GM21515 (cell line): Measurements from ENCODE around the gene SLC45A3.
"Not testable (repeated sequence)": the region's sequence is repeated elsewhere in the genome, so short reads cannot be mapped to it uniquely, and the experiment has no call there.

Experiments
- ATAC-seq: cut with Tn5 transposase; IDR thresholded peaks from one replicate; pipeline ENCODE4 v1.9.1; 2021; ENCODE audit not compliant: unreplicated experiment

The SLC45A3 gene, protein sequence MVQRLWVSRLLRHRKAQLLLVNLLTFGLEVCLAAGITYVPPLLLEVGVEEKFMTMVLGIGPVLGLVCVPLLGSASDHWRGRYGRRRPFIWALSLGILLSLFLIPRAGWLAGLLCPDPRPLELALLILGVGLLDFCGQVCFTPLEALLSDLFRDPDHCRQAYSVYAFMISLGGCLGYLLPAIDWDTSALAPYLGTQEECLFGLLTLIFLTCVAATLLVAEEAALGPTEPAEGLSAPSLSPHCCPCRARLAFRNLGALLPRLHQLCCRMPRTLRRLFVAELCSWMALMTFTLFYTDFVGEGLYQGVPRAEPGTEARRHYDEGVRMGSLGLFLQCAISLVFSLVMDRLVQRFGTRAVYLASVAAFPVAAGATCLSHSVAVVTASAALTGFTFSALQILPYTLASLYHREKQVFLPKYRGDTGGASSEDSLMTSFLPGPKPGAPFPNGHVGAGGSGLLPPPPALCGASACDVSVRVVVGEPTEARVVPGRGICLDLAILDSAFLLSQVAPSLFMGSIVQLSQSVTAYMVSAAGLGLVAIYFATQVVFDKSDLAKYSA

GRCh38 chr1:205680073-205680851, at the start of gene SLC45A3:
SLC45A3 (minus strand) TSS chr1:205680509; CDS start chr1:205664656, 15,853 bp downstream.
- ATAC-seq, result no peak

- no peak for ATAC-seq
Measured at GRCh38 chr1:205726619-205727125, 46.4 kb upstream of the SLC45A3 start.

DNA sequence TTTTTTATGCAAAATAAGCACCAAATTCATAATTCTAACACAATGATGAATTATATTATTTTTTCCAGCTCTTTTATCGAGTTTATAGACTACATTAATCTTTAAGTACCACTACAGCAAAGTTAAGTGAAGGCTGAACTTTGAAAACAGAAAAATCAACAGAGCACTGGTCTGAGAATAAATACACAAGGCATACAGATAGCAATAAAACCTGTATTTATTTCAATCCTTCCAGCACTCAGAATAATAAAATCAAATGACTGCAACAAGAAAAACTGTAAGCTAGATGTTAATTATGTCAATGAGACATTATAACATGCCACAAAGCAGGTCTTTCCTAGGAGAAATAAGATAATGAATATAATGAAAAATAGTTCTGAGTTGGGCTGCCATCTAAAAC, 45.2 kb upstream of the SLC45A3 start:
- no peak for ATAC-seq

DNA sequence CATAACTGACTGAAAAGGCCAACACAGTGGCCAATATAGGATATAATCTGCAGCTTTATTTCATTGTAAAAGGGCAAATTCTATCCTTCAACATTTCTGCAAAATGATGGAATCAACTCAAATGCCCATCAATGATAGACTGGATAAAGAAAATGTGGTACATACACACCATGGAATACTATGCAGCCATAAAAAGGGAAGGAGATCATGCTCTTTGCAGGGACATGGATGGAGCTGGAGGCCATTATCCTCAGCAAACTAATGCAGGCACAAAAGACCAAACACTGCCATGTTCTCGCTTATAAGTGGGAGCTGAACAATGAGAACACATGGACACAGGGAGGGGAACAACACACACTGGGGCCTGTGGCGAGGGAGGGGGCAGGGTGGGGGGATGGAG, 40.4 kb upstream of the SLC45A3 start:
- not testable (repeated sequence) for ATAC-seq

- ATAC-seq, result no peak
Measured at GRCh38 chr1:205719762-205720161, 39.5 kb upstream of the SLC45A3 start.

DNA sequence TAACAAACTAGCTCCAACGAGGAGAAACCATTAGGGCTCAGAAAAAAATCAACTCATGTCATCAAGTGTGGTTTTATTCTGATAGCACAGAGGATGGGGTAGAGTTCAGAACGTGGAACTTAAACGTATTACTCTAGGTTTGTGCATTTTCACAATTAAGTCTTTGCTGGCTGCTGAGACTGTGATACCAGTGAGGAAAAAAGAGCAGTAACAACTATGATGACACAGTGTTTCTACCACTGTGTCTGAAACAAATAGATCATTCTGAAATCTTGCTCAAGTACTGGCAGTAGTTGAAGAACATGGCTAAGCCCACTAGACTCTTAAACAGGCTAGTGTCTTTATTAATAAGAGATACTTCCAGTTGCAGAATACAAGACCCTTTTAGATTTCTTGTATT, 38.7 kb upstream of the SLC45A3 start:
- no peak for ATAC-seq

DNA sequence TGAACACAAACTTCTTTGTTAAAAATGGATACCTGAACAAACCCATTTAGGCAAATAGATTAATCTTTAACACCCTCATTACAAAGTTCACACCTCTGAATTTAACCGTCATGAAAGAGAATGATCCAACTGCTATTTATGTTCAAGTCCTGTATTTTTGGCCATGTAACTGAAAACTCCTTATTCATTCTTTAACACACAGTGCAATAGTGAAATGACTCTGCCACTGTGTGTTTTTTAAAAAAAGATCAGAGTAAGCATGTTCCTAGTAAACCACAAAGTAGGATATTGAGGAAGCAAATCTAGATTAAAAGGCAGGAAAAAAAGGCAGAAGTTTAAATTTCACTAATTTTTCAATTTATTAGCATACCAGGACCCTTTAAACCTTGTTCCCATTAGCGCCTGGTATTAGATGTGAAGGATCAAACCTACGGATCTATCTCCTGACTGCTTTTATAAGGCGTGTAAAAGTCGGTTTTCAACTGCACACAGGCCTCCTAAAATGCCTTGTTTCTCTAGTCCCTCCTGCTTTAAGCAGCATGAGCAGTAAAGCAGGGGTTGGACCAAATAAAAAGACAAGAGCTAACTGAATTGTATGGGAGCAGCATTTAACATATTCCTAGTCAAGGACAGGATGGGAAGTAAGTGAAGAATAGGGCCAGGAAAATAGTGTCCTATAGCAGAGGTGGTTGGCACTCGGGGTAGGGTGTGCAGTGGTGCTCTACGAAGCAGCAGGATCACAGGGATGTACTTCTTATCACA, 36.2 kb upstream of the SLC45A3 start:
- no peak for ATAC-seq

GRCh38 chr1:205715628-205716027, 35.3 kb upstream of the SLC45A3 start:
- ATAC-seq, result no peak

DNA sequence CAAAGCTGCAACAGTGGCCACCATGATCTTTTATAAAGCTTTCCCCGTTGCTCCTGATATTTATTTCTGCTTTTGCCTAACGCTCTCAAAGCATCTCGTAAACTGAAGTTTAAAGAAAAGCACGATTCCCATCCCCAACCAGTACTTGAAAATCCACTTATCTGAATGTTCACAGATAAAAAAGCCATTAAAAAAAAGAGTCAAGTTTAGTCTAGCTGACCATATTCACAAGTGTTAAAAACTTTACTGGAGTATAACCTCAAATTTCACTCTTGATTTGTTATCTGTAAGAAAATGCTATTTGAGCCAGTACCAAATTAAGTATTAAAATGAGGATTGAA, 34.6 kb upstream of the SLC45A3 start:
- ATAC-seq, result no peak

GRCh38 chr1:205714190-205714905, 34.0 kb upstream of the SLC45A3 start:
- ATAC-seq, result no peak

DNA sequence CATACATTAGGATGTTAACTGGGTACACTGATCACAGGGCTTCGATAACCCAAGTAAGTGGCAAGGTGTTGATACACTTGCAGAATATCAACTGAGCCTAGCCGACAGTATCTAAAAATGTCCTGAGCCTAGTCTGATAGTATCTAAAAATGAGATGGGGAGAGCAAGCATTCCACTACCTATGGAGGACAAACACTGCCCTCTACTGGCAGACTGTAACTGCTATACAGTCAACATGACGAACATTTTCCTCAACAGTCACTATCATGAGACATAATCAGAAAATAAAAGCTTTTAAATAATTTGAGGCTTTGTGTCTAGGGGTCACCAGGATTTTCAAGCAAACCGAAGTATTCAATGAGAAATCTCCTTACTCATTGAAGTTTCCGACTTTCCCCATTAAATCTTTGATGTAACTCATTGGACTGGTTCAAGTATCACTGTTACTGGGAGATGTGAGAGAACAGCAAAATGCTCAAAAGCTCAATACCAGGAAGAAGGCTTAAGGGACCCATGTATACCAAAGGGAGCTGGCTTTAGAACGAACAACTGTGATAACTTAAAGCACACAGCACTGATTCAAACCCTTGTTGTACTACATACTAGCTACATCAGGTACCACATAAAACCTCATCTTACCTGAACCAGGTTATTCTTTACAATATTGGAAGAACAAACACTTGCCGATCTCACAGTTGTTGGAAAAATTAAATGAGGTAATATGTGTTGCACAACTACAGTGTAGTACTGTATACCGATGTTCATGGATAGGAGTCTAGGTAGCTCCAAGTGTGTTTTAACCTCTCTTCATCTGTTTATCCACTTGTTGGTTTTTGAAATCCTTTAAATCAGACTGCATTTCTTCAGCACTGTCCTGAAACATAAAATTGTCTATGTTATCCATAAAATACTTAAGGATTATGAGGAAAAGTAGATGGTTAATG, 31.1 kb upstream of the SLC45A3 start:
- ATAC-seq, result no peak

- ATAC-seq, result no peak
Measured at GRCh38 chr1:205710201-205711062, 30.1 kb upstream of the SLC45A3 start.

- ATAC-seq, result no peak
Measured at GRCh38 chr1:205709640-205710039, 29.3 kb upstream of the SLC45A3 start.

- ATAC-seq, result no peak
Measured at GRCh38 chr1:205709059-205709398, 28.7 kb upstream of the SLC45A3 start.

GRCh38 chr1:205706601-205707502, 26.5 kb upstream of the SLC45A3 start:
- no peak for ATAC-seq

GRCh38 chr1:205704903-205705302, 24.6 kb upstream of the SLC45A3 start:
- ATAC-seq, result no peak

DNA sequence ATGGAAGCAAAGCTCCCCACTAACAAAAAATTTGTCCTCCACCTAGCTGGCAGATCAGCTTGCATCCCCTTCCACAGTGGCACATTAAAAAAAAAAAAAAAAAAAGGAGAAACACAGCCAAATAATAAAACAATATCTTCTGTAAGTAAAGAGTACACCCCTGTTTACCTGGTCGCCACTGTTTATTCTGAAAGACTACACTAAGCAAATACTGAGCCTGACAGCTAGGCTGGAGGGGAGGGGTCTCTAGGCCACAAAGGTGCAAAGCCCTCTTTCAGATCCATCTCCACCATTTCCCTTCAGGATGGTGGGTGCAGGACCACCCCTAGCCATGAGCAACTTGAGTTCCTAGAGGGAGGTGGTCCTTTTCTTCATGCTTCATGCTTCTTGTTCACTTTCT, 22.8 kb upstream of the SLC45A3 start:
- ATAC-seq, result no peak

DNA sequence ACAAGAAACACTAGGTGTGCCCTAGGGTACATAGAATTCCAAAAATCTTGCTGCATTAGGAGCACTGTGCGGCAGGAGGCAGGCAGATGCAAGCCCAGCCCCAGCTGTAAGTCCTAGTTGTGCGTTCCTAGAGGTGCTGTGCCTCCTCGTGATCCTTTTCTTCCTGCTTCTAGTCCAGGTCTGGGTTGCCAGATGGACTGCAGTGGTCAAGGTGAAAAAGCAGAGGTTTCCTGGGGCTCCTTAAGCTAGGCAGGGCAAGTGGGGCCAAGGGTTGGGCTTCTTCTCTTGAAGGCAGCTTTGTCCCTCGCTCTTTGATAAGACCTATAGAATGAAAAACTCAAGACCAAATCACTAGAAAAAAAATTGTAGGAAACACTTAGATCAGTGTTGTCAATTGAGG, 21.6 kb upstream of the SLC45A3 start:
- no peak for ATAC-seq
